WERI-Rb-1 (cell line): ENCODE data around the gene KCNIP4.

Experiments
- DNase-seq: peaks from one replicate; pipeline ENCODE4 v3.0.0-alpha.2; 2020
- H3K27ac ChIP-seq: fragments of 250-450 bp; sonication (Bioruptor Pico); 2 replicates; pipeline ENCODE4 v1.5.1; 2020; ENCODE audit warnings: mild to moderate bottlenecking, moderate library complexity
- H3K27me3 ChIP-seq: fragments of 250-450 bp; sonication (Bioruptor Pico); 2 replicates; pipeline ENCODE4 v1.5.1; 2021; ENCODE audit warnings: mild to moderate bottlenecking, low read depth, moderate library complexity; ENCODE audit not compliant: insufficient read depth, severe bottlenecking
- H3K36me3 ChIP-seq: fragments of 250-450 bp; sonication (Bioruptor Pico); 2 replicates; pipeline ENCODE4 v1.5.1; 2020; ENCODE audit warnings: mild to moderate bottlenecking, moderate library complexity
- H3K4me3 ChIP-seq: 2 replicates; pipeline ENCODE4 v1.5.1; 2011; ENCODE audit warnings: low read depth, mild to moderate bottlenecking, control low read depth, low read length
- H3K9me3 ChIP-seq: fragments of 250-450 bp; sonication (Bioruptor Pico); 2 replicates; pipeline ENCODE4 v1.5.1; 2021; ENCODE audit warnings: mild to moderate bottlenecking, moderate library complexity; ENCODE audit not compliant: severe bottlenecking
- CTCF ChIP-seq: IDR thresholded peaks from 2 replicates; pipeline ENCODE4 v1.5.1; 2011; ENCODE audit warnings: low read depth, mild to moderate bottlenecking, control low read depth, inconsistent platforms, low read length

KCNIP4 gene

GRCh38 chr4:21415728-21416127 lies 532.8 kb downstream of the KCNIP4 start:
- Histone ChIP-seq H3K9me3 (no peaks in the 10 kb centered on the region), H3K27ac (no peak overlapping the region), H3K4me3 (no peak overlapping the region), H3K36me3 (no peaks in the 10 kb centered on the region), H3K27me3 (no peaks in the 10 kb centered on the region)
- DNase-seq = no peak
- TF ChIP-seq CTCF = no peak

DNA sequence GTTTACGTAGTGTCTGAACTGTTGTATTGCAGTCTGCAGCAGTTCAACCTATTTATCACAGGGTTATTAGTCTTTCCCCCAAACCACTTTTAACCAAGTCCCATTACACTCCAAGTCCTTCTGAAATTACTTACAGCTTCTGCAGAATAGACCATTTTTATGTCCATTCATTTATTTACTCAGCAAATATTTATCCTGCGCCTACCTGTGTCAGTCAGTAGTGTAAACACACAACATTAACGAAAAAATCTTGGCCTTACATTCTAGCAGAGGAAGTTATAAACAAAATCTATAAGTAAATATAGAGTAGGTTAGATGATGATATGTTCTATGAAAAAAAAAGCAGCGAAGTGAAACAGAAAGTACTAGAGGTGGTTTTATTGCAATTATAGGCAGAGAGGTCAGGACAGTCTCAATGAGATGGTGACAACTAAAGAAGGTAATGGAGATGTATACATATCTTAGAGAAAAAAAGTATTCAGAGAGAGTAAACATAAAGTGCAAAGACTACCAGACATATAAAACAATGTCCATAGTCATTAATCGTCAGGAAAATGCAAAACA lies 534.7 kb downstream of the KCNIP4 start:
- no peak for TF ChIP-seq CTCF
- DNase-seq = no peak
- Histone ChIP-seq H3K27me3 (no peaks in the 10 kb centered on the region), H3K36me3 (no peaks in the 10 kb centered on the region), H3K9me3 (no peaks in the 10 kb centered on the region), H3K4me3 (no peak overlapping the region), H3K27ac (no peak overlapping the region)

GRCh38 chr4:21411086-21411485 lies 537.5 kb downstream of the KCNIP4 start:
- TF ChIP-seq CTCF = no peak

DNA sequence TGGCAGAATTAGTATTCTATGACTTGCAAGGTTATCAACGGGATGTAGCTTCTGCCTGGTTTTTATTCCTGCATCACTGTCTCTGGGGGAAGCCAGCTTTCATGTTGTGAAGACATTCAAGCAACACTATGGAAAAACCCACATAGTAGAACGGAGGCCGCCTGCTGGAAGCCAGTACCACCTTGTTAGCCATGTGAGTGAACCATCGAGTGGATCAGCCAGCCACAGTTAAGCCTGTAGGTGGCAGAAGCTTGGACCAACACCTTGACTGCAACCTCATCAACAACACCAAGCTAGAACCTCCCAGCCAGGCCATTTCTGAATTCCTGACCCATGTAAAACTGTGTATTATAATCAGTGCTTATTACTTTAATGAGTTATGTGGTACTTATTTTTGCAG lies 538.2 kb downstream of the KCNIP4 start:
- no peak overlapping the region for H3K27ac ChIP-seq

More at GRCh38 chr4:21411086-21411485, 537.5 kb downstream of the KCNIP4 start:
- no peaks in the 10 kb centered on the region for H3K36me3 ChIP-seq
- no peak overlapping the region for H3K27ac ChIP-seq
- H3K27me3 ChIP-seq = no peaks in the 10 kb centered on the region
- H3K4me3 ChIP-seq = no peak overlapping the region
- H3K9me3 ChIP-seq = no peaks in the 10 kb centered on the region
- DNase-seq = no peak

GRCh38 chr4:21387683-21388082 lies 560.9 kb downstream of the KCNIP4 start:
- H3K4me3 ChIP-seq = no peak overlapping the region
- DNase-seq = no peak
- H3K9me3 ChIP-seq = no peaks in the 10 kb centered on the region
- no peaks in the 10 kb centered on the region for H3K36me3 ChIP-seq
- H3K27ac ChIP-seq = no peak overlapping the region
- H3K27me3 ChIP-seq = no peaks in the 10 kb centered on the region
- no peak for TF ChIP-seq CTCF

More for the DNA sequence above, 538.2 kb downstream of the KCNIP4 start:
- DNase-seq = no peak
- H3K36me3 ChIP-seq = no peaks in the 10 kb centered on the region
- no peak for TF ChIP-seq CTCF
- H3K9me3 ChIP-seq = no peaks in the 10 kb centered on the region
- no peaks in the 10 kb centered on the region for H3K27me3 ChIP-seq
- H3K4me3 ChIP-seq = no peak overlapping the region

DNA sequence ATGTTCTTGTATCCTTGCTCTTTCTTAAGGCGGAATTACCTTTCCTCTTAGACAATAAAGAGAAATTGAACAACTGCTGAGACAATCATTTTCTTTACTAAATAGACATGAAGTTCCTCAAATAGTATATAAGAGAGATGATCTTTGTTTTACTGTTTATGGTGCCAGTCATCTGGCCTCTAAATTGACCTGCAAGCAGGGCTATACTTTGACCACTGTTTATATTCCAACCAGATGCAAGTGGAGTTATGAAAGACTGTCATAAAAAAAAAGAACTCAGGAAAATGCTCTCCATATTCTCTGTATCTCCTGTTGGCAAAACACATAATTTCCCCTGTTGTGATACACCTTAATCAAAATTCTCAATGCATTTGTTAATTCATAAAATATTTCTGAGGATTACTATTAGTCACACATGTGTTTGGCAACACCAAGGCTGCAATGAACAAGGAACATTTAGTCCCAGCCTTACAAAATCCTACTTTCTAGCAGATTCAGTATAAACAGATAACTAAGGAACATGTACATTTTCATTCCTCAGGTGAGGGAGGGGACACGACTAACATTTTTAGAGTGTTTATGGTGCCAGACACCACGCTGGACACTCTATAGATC lies 562.3 kb downstream of the KCNIP4 start:
- Histone ChIP-seq H3K9me3 (no peaks in the 10 kb centered on the region), H3K4me3 (no peak overlapping the region), H3K27ac (no peak overlapping the region), H3K27me3 (no peaks in the 10 kb centered on the region), H3K36me3 (no peaks in the 10 kb centered on the region)
- no peak for TF ChIP-seq CTCF
- DNase-seq = no peak
